NCI-H2107 treated with DMSO at 0.1 percent for 48 hours (cell line): ENCODE data around the gene ENTHD1.
A peak's percentile ranks its signal among the peaks of the same experiment; 100 is the strongest.

Experiments used
- DNase-seq: peaks from one replicate; lab custom pipeline; 2025; ENCODE audit not compliant: unreplicated experiment; lab: John Stamatoyannopoulos, UW

ENTHD1 gene, protein sequence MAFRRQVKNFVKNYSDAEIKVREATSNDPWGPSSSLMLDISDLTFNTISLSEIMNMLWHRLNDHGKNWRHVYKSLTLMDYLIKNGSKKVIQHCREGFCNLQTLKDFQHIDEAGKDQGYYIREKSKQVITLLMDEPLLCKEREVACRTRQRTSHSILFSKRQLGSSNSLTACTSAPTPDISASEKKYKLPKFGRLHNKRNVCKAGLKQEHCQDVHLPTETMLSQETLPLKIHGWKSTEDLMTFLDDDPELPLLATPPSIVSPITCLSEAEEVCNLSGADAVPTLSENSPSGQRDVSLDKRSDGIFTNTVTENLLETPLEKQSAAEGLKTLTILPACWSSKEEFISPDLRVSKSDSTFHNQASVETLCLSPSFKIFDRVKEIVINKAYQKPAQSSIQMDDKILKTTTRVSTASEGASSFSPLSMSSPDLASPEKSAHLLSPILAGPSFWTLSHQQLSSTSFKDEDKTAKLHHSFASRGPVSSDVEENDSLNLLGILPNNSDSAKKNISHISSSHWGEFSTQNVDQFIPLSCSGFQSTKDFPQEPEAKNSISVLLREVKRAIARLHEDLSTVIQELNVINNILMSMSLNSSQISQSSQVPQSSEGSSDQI

GRCh38 chr22:39893526-39893925 is at the start of gene ENTHD1:
TSS of gene ENTHD1 (minus strand) at chr22:39893760. CDS start at chr22:39887748, 6,012 bp downstream.
- DNase-seq: no peak

GRCh38 chr22:39943337-39943736 is 49.8 kb upstream of the ENTHD1 start:
- DNase-seq: no peak

- no peak for DNase-seq
Observed at GRCh38 chr22:39942439-39943230, 49.1 kb upstream of the ENTHD1 start.

DNA sequence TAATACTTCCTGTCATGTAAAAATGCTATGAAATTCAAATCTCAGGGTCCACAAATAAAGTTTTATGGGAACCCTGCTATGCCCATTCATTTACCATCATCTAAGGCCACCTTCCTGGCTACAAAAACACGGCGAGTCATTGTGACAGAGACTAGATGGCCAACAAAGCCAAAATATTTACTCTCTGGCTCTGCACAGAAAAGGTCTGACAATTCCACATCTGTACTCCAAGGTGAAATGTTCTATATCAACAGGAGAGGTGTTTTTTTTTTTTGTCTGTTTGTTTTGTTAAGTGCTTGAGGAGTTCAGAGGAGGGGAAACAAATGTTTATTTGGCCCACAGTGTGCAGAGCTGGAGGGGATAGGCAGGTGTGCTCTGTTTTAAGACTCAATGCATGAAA is 48.0 kb upstream of the ENTHD1 start:
- DNase-seq: peak; percentile 50

DNA sequence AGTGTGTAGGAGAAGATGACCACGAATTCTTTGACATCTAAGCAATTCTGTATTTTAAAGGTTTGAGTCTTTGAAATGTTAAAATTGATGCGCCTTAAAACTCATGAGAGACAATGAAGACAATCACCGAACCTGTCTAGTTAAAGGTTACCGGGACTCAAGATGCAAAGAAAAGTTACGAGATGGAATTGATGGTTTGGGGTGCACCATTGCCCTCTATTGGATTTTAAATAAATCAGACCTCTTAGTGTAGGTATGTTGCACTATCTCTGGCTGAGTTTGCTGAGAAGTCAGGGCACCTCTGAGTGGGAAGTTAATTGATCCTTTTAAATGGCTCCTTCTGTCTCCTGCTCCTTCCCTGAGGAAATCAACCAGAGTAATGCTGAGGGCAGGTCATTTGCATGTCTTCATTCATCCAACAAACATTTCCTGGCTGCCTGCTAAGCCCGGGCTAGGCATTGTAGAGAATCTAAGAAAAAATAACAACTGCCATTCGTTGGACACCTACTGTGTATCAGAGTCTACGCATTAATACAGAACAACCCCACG is 47.3 kb upstream of the ENTHD1 start:
- no peak for DNase-seq

GRCh38 chr22:39939830-39940229 is 46.3 kb upstream of the ENTHD1 start:
- DNase-seq: no peak

DNA sequence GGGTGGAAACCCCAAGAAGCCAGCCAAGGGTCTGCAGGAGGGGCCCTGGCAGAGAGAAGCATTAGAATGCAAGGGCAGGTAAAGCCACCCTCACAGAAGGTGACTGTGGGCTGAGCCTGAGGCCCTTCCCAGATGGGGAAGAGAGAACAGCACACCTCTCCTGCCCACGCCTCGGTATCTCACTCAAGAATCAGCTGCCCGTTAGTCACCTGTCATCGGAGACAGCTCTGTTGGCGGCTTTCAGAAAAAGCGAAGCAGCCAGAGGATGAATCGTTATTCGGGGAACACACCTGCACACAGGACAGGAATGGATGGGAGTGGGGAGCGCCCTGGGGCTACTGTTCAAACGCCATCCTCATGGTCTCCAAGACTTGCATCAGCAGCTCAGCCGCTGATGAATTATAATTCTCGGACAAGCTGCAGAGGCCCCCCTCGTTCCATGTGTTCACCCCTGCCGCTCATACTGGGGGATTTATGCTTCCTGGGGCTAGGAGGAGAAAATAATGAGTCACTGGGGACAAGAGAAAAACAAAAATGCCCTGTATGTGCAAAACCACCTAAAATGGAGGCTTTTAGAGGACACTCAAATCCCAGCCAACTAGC is 45.0 kb upstream of the ENTHD1 start:
- DNase-seq: no peak

DNA sequence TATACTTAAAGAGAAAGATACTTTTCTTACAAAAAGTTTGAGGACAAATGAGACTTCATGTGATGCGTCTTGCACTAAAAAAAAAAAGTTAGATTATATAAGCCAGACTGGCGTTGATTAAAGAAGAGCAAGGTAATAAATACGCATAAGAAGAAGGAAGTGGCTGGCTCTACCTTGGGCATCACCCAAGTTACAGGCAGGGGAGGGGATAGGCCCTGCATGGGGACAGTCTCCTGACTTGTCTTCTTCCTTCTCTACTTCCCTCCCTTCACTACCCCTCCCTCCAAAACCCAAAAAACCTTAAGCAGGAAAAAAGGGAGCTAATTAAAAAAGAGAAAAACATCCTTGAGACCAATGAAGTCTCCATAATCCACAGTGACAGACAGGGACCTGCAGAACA is 44.3 kb upstream of the ENTHD1 start:
- DNase-seq: no peak

GRCh38 chr22:39936523-39937145 is 43.1 kb upstream of the ENTHD1 start:
- DNase-seq: no peak

DNA sequence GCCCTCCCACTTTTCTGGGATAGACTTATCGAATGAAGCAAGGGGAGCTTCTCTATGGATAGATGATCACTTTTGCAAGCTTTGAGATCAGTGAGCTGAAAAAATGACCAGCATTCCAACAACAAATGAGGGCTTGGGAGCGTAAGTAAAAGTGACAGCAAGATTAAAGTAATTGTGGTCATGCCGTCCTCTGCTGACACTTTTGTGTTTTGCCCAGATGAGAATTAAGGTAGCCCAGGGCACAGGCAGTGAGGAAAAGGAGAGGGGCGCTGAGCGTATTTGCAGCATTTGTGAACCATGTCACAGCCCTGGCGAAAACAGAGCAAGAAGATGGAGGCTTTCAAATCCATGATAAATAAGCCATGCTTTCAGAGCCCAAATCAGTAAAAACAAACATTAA is 42.1 kb upstream of the ENTHD1 start:
- DNase-seq: no peak

- no peak for DNase-seq
Observed at GRCh38 chr22:39935116-39935515, 41.6 kb upstream of the ENTHD1 start.

- no peak for DNase-seq
Observed at GRCh38 chr22:39933741-39934140, 40.2 kb upstream of the ENTHD1 start.

GRCh38 chr22:39932918-39933649 is 39.5 kb upstream of the ENTHD1 start:
- DNase-seq: peak; percentile 17

GRCh38 chr22:39932166-39932565 is 38.6 kb upstream of the ENTHD1 start:
- no peak for DNase-seq

DNA sequence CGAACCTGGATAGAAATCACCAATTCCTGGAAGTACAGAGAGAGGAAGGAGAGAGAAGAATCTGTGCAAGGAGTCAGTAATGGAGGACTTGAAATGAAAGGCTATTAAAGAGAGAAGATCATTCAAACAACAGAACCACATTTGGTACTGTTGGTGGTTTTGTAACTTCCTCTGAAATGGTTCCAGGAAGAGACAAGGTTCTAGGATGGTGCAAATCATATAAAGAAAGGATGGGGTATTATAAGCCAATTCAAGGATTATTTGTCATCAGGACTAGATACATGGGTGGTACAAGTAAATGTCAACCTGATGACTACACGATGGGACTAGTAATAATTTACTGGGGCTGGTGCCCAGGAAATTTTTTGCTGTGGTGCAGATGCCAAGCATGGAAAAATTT is 37.7 kb upstream of the ENTHD1 start:
- no peak for DNase-seq

DNA sequence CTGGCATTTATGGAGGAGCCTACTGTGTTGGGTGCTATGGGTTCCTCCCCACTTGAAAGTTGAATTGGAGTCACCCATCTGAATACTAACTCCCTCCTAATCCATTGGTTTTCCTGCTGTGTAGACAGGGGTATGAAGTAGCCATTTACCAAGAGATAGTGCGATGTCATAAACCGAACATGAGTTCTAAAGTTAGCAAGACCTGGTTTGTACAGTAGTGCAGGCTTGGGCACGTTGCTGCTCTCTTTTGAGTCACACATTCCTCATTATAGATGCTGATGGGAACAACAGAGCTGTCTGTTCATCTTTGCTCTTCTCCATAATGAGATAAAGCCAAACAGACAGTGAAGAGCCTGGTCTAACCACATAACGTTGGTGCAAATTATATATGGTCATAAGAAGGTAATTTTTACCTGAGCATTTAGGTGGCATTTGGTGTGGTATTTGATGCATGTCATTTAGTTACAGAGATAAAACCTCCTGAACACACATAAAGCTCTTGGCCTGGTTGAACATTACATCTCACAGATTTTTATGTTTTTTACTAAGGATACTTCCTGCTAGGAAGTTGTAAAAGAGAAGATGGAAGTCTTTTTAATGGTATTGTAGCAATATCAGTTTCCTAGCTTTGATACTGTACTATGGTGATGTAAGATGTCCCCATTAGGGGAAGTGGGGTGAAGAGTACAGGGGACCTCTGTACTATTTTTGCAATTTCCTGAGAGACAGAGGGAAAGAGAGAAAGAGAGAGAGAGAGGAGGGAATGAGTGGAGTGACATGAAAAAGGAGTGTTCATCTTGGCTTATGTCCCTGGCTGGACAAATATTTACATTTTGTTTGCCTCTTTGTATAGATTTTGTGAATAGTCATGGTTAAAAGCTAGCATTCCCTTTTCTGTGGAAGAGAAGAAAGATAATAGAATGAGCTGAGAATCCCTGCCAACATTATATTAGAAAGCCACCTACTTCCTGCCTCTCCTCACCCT is 35.3 kb upstream of the ENTHD1 start:
- DNase-seq: no peak

GRCh38 chr22:39927544-39927943 is 34.0 kb upstream of the ENTHD1 start:
- DNase-seq: no peak

- DNase-seq: no peak
Observed at GRCh38 chr22:39926753-39927152, 33.2 kb upstream of the ENTHD1 start.
